Posterior cingulate gyrus (tissue), 11 donors: ENCODE measurements around the gene FBLN1.

Experiments used
- DNase-seq, 10 donors: peaks; one replicate each; pipeline versions ENCODE4 v3.0.0 to v3.0.0-alpha.2; 2020 to 2021; ENCODE audit warnings: mixed read lengths in 3 of 10
- intact Hi-C: fragments of 100-400 bp; cut with DNase I; formaldehyde crosslinking; loops from one replicate; pipeline ENCODE4 v1.15.1; 2023

The FBLN1 gene

DNA sequence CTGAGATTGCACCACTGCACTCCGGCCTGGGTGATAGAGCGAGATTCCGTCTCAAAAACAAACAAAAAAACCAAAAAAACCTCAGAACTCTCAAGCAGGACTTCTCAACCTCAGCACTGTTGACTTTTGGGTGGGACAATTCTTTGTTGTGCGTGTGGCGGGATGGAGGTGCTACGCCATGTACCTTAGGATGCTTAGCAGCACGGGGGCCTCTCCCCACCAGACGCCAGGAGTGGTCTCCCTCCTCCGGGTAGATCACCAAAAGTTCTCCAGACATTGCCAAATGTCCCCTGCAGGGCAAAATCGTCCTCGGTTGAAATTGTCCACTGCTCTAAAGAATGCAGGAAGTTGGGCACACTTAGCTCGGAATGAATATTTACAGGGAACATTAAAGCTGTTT is 142.0 kb downstream of the FBLN1 start:
- DNase-seq: peak in 1 of 10 donors; percentile 31
- intact Hi-C loops: loop anchor here (5.0 to 10.0 kb wide), 2 partner anchors 70 to 188 kb away; no protein-coding TSS in a partner anchor

- DNase-seq: no peak
- intact Hi-C loops: loop anchor here (5.0 to 10.0 kb wide), 2 partner anchors 70 to 187 kb away; no protein-coding TSS in a partner anchor
Measured at GRCh38 chr22:45645150-45645525, 142.5 kb downstream of the FBLN1 start.

DNA sequence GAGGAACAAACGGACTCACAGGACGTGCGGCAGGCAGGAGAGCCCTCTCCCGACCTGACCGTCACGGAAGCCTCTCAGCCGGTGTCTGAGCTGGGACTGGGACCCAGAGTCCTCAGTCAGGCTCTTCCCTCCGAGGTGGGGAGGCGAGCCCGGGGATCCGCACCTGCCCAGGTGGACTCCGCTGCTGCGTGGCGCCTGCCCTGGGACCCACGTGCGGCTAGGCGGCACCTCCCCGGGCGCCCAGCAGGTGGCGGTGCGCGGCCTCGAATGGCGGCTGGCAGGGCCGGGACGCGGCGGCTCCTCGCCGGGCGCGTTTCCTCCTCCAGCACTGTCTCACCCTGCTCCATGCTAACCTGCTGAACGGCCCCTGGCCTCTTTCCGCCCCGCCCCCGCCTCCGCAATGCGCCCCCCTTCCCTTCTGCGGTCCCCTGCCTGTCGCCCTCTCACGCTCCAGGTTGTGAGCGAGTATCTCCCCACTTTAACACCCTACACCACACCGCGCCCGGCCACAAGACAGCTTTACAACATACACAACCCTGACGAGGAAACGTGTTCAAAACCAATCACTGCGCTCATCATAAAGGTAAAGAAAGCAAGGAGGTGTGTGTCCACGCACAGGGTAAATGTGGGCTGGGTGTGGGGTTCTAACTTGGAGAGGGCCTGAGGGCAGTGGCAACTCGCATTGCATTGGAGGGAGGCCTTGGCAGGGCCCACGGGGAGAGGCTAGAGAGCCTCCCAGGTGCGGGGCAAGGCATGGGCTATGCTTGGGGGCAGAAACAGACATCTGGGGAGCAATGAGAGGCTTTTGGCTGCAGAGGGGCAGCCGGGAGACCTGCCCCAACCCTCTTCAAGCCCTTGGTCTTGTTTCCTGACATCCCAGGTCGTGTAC is 143.1 kb downstream of the FBLN1 start:
- intact Hi-C loops: loop anchor here (5.0 to 10.0 kb wide), 2 partner anchors 71 to 187 kb away; no protein-coding TSS in a partner anchor

DNA sequence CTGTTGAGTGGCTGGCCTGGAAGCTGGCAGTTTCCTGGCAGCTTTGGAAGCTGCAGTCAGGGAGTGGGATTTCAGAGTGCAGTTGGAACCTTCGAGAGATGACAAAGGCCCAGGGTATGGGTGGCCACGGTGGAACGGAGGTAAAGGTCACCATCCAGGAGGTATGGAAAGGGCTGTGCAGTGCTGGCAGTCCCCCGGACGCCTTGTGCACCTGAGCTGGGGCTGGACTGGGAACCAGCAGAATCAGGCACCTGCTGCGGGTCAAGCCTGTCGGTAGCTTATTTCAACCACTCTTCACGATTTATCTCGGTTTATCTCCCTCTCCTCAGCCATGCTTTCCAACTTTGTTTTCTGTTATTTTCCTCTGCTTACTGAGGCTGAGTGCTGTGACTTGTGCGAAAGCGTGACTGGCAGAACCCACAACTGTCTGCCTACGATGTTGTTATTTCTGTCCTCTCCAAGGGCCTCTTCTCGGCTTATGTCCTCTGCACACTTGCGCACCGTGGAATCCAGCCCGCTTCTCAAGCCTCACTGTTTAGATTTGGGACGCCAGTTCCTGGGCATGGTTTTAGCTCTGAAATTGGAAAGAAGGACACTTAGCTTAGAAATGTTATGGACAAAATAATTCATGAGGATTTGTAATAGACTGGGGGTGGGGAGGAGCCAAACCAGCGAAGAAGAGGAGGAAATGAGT is 145.0 kb downstream of the FBLN1 start:
- DNase-seq: peak in 1 of 10 donors; percentile 21
- intact Hi-C loops: loop anchor here (5.0 to 10.0 kb wide), 2 partner anchors 73 to 185 kb away; no protein-coding TSS in a partner anchor

More for the DNA sequence above, 143.1 kb downstream of the FBLN1 start:
- DNase-seq: peak; percentile 37 to 96 (median 76)

DNA sequence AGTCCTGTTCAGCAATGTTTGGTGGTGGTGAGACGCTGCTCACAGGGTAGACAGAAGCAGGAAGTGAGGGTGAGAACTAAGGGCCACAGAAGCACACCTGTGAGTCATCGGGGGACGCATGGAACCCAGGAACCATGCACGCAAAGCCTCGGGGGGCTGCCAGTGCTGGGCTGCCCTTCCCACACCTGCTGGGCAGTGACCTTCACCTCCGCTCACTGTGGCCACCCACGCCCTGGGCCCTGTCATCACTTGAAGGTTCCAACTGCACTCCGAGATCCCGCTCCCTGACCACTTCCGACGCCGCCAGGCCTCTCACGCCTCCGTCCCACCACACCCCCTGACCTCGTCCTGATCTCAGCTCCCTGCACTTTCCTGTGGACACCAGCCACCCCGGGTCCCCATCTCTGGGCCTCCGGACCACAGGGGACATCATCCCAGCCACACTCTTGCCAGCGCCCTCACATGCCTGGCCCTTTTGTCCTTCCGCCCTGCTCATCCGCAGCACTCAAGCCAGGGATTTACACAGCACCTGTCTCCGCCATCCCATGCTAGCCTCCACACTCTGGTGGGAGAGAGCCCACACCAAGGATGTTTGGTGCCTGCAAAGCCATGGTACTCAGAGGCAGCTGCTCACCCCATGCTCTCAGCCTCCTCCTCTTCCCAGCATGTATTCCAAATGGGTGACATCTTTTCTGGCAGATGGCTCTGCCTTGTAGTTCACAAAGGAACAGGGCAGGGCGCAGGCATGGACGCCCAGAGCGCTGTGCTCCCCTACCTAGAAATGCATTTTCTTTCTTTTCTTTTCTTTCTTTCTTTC is 145.8 kb downstream of the FBLN1 start:
- intact Hi-C loops: loop anchor here (5.0 to 10.0 kb wide), 2 partner anchors 74 to 184 kb away; no protein-coding TSS in a partner anchor
- DNase-seq: no peak

- intact Hi-C loops: loop anchor here (5.0 to 10.0 kb wide), 2 partner anchors 75 to 182 kb away; no protein-coding TSS in a partner anchor
- no peak for DNase-seq
Measured at GRCh38 chr22:45649809-45650208, 147.1 kb downstream of the FBLN1 start.

DNA sequence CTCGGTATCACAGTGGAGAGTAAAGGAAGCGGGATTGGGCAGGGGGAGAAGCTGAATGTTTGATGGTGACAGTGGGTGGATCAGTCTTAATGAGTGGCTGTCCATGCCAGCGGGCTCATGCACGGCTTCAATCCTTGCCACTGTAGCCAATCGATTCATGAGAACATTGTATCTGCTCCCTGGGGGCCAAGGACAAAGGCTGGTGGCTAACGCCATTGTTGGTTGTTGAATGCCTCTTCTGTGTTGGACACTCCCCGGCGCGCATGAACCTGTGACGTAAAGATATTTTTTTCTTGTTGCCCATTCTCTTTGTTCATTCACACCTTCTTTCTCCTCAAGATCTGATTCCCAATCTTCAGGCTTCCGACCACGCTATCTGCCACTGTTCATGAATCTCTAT is 148.0 kb downstream of the FBLN1 start:
- intact Hi-C loops: no loop called here

More for the DNA sequence above, 148.0 kb downstream of the FBLN1 start:
- no peak for DNase-seq
